K562 (cell line): ENCODE data around the gene SIDT1. TPM values are rescaled to one million over a fixed set of nuclear protein-coding genes. Genes with fewer than 3 reads are reported as not detected.
A peak's percentile ranks its signal among the peaks of the same experiment; 100 is the strongest.

ENCODE experiments used
- ATAC-seq: fragments of 200-7000 bp; cut with Tn5 transposase; 3 replicates; pipeline ENCODE4 v1.9.1; 2020; ENCODE audit warnings: moderate library complexity
- BruUV-seq: library from RNA; stranded (reverse); fragments of 400-500 nt; replicated peaks from 2 replicates; lab custom pipeline; 2021; lab: Mats Ljungman, UMichigan
- CTCF ChIA-PET: fragments of 300-600 bp; formaldehyde crosslinking; extraction: SDS; loops from one replicate; lab custom pipeline; 2021; ENCODE audit warnings: low intra/inter-chr PET ratio; lab: Yijun Ruan, JAX
- POLR2A ChIA-PET: fragments of 300-600, 350-650 bp; sonication (Branson Sonifier 250); formaldehyde crosslinking; extraction: SDS; loops from one replicate; lab custom pipeline; 2021; ENCODE audit warnings: antibody characterized with exemption, inconsistent platforms; lab: Yijun Ruan, JAX
- DNase-seq, 4 experiments: peaks; one replicate each; pipeline versions ENCODE4 v3.0.0 to v3.0.0-alpha.2; 2011 to 2018; ENCODE audit warnings: low spot score in 3 of 4, mixed read lengths in 3 of 4; ENCODE audit errors: extremely low read depth in 1 of 4
- FAIRE-seq: peaks from 2 replicates; lab custom pipeline; 2011; peaks lifted over from hg19 to GRCh38; lab: Jason Lieb, UNC
- H2AFZ ChIP-seq: 2 replicates; pipeline ENCODE4 v1.6.0; 2011; ENCODE audit warnings: low read depth, low read length, control low read depth, inconsistent platforms
- H3K27ac ChIP-seq: fragments of 200-600 bp; 3 replicates; pipeline ENCODE4 v1.8.0; 2011; ENCODE audit warnings: low read depth, mild to moderate bottlenecking, control low read depth, inconsistent platforms, low read length, moderate library complexity, mixed read lengths; ENCODE audit errors: extremely low read depth
- H3K27me3 ChIP-seq, 2 experiments: fragments of 300-600 bp in 1 of 2; 2 replicates in 1 of 2; 3 replicates in 1 of 2; pipeline versions ENCODE4 v1.6.0 to v1.8.0; 2011; ENCODE audit warnings: inconsistent platforms in 2 of 2, low read length in 2 of 2, mild to moderate bottlenecking in 1 of 2, mixed read lengths in 1 of 2, moderate library complexity in 1 of 2; ENCODE audit not compliant: control insufficient read depth in 2 of 2, insufficient read depth in 2 of 2
- H3K36me3 ChIP-seq: fragments of 300-600 bp; 3 replicates; pipeline ENCODE4 v1.8.0; 2011; ENCODE audit warnings: mild to moderate bottlenecking, low read length, inconsistent platforms; ENCODE audit not compliant: control insufficient read depth, insufficient read depth
- H3K4me1 ChIP-seq, 2 experiments: fragments of 200-600 bp in 1 of 2; replicated peaks in 1 of 2; 2 replicates in 1 of 2; 3 replicates in 1 of 2; pipeline versions ENCODE4 v1.5.1 to v1.8.0; 2011; ENCODE audit warnings: inconsistent platforms in 2 of 2, low read length in 2 of 2, mild to moderate bottlenecking in 1 of 2, mixed read lengths in 1 of 2, moderate library complexity in 1 of 2; ENCODE audit not compliant: control insufficient read depth in 2 of 2, insufficient read depth in 2 of 2
- H3K4me2 ChIP-seq: 2 replicates; pipeline ENCODE4 v1.6.1; 2011; ENCODE audit warnings: low read length, control low read depth, inconsistent platforms, mixed read lengths; ENCODE audit not compliant: insufficient read depth
- H3K4me3 ChIP-seq: fragments of 200-600 bp; sonication (generic), shearing (Covaris generic); 2 replicates; pipeline ENCODE4 v1.5.1; 2016; ENCODE audit warnings: control low read depth, inconsistent platforms
- H3K79me2 ChIP-seq: fragments of 200-600 bp; 3 replicates; pipeline ENCODE4 v1.8.0; 2011; ENCODE audit warnings: low read length, inconsistent platforms; ENCODE audit not compliant: control insufficient read depth, insufficient read depth
- H3K9ac ChIP-seq, 2 experiments: 2 replicates each; pipeline versions ENCODE4 v1.6.0 to v1.6.1; 2011; ENCODE audit warnings: low read depth in 2 of 2, low read length in 2 of 2, control low read depth in 1 of 2, inconsistent platforms in 1 of 2, mild to moderate bottlenecking in 1 of 2, mixed read lengths in 1 of 2; ENCODE audit not compliant: insufficient read depth in 1 of 2
- H3K9me1 ChIP-seq: one replicate; pipeline ENCODE4 v1.6.0; 2011; ENCODE audit warnings: inconsistent platforms, mild to moderate bottlenecking, low read length, moderate library complexity; ENCODE audit not compliant: control insufficient read depth, insufficient read depth
- H3K9me3 ChIP-seq: replicated peaks from 2 replicates; pipeline ENCODE4 v1.5.1; 2011; ENCODE audit warnings: low read depth, low read length, inconsistent platforms; ENCODE audit not compliant: control insufficient read depth, insufficient read depth
- H4K20me1 ChIP-seq: replicated peaks from 2 replicates; pipeline ENCODE4 v1.6.1; 2011; ENCODE audit warnings: low read length, inconsistent platforms, mixed read lengths; ENCODE audit not compliant: control insufficient read depth, insufficient read depth
- DNMT1 ChIP-seq: fragments of 450-650 bp; IDR thresholded peaks from 2 replicates; pipeline ENCODE4 v1.6.1; 2016; ENCODE audit warnings: antibody characterized with exemption, mild to moderate bottlenecking
- KAT8 ChIP-seq: fragments of 450-650 bp; IDR thresholded peaks from 2 replicates; pipeline ENCODE4 v1.6.1; 2016; ENCODE audit warnings: low read depth, mild to moderate bottlenecking
- MYNN ChIP-seq, 2 experiments: sonication (generic); formaldehyde crosslinking in 1 of 2; IDR thresholded peaks; 2 replicates each; pipeline versions ENCODE4 v1.5.0 to v1.6.1; 2016 to 2020; ENCODE audit warnings: antibody characterized with exemption in 1 of 2, missing genetic modification reagents in 1 of 2
- NCOR1 ChIP-seq: fragments of 450-650 bp; IDR thresholded peaks from 2 replicates; pipeline ENCODE4 v1.6.1; 2016; ENCODE audit warnings: mild to moderate bottlenecking, moderate library complexity
- PHF21A ChIP-seq: fragments of 450-650 bp; IDR thresholded peaks from 2 replicates; pipeline ENCODE4 v1.6.1; 2017; ENCODE audit warnings: low read depth, borderline replicate concordance
- POLR3A ChIP-seq: IDR thresholded peaks from 2 replicates; pipeline ENCODE4 v1.6.1; 2011; ENCODE audit warnings: borderline replicate concordance, mild to moderate bottlenecking, moderate library complexity; ENCODE audit not compliant: insufficient read length, insufficient read depth; ENCODE audit errors: extremely low read depth
- RUNX1 ChIP-seq: sonication (generic); IDR thresholded peaks from 2 replicates; pipeline ENCODE4 v1.6.1; 2016; ENCODE audit warnings: antibody characterized with exemption, low read depth
- ZFX ChIP-seq: sonication (generic); formaldehyde crosslinking; IDR thresholded peaks from 2 replicates; pipeline ENCODE4 v1.8.0; 2022; ENCODE audit warnings: mild to moderate bottlenecking, missing genetic modification reagents, moderate library complexity
- in situ Hi-C: fragments of 300-500 bp; cut with MboI; formaldehyde crosslinking; loops from 4 replicates; pipeline ENCODE4 v1.15.0; 2018; ENCODE audit warnings: inconsistent platforms, mixed read lengths
- intact Hi-C: fragments of 100-400 bp; cut with micrococcal nuclease; formaldehyde crosslinking; loops from 2 replicates; pipeline ENCODE4 v1.14.2; 2022
- polyA plus RNA-seq, 8 experiments: library from polyadenylated mRNA; depleted of rRNA in 4 of 8; stranded (reverse) in 5 of 8; unstranded in 3 of 8; fragments of >200 nt; fragmentation: Nextera tagmentation in 2 of 8; fragmentation: Illumina TruSeq in 1 of 8; extraction: Ambion mirVana in 2 of 8; extraction: Trizol in 1 of 8; gene quantifications; 2 replicates each; pipeline versions ENCODE4 v1.2.1 to v1.2.3, GENCODE V29; 2011 to 2014; ENCODE audit warnings: inconsistent platforms in 1 of 8, missing spikeins in 1 of 8
- total RNA-seq, 7 experiments: library from RNA; depleted of rRNA in 6 of 7; stranded (reverse); fragments of >200 nt in 6 of 7; fragmentation: Illumina TruSeq in 2 of 7; extraction: Trizol in 2 of 7; gene quantifications; 2 replicates each; pipeline versions ENCODE4 v1.2.1 to v1.2.3, GENCODE V29; 2011 to 2021; ENCODE audit warnings: low replicate concordance in 1 of 7
- TF ChIP-seq, protein P1 (sequence below): sonication (generic); formaldehyde crosslinking; IDR thresholded peaks from 2 replicates; pipeline ENCODE4 v1.8.0; 2022; ENCODE audit warnings: mild to moderate bottlenecking, missing genetic modification reagents
- TF ChIP-seq, protein P2 (sequence below), 3 experiments: fragments of 200-800 bp in 1 of 3; sonication (Bioruptor generic) in 1 of 3; sonication (generic) in 1 of 3; formaldehyde crosslinking in 1 of 3; IDR thresholded peaks; 2 replicates each; pipeline versions ENCODE4 v1.6.1 to v1.8.0; 2016 to 2022; ENCODE audit warnings: mild to moderate bottlenecking in 2 of 3, missing compliant biosample characterization in 2 of 3, missing genetic modification characterization in 2 of 3, missing genetic modification reagents in 1 of 3
- TF ChIP-seq, protein P3 (sequence below): fragments of 200-800 bp; sonication (Bioruptor generic); IDR thresholded peaks from 2 replicates; pipeline ENCODE4 v1.6.1; 2016; ENCODE audit warnings: missing genetic modification characterization, missing compliant biosample characterization
- TF ChIP-seq, protein P4 (sequence below): fragments of 450-650 bp; formaldehyde crosslinking; IDR thresholded peaks from 2 replicates; pipeline ENCODE4 v1.4.0; 2022; ENCODE audit warnings: missing genetic modification characterization

Gene SIDT1
- total and polyA plus RNA-seq, 9 of the 15 experiments (the other 6 are each of a cell fraction or from before 2014, with no cell fraction given) = not detected

DNA sequence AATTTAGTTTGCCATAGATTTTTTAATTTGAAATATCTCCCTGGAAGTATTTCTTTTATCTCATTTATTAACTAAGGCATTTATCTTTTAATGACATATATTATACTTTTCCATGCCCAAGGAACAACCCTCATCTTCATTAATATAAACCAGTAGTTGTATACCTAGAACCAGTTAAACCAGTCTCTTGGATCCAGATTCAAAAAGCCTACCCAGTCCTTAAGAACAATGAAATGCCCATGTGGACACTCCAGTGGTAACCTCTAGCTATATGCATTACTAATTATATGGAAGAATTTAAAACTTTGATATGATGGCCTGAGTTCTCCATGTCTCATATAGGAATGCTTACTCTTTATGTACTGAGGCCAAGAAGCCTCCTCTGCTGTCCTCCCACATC lies 4.8 kb downstream of the SIDT1 start:
- H2AFZ ChIP-seq = 0 out of 2 replicates have a peak overlapping the region, but pooled peaks have one; percentile 31
- in situ Hi-C loops = no loop called here
- peaks cover 5 to 22% of the 10 kb centered on the region in 2 experiments; a peak in 4 of 5 replicates for H3K27me3 ChIP-seq
- no peaks in the 10 kb centered on the region for H3K9me3 ChIP-seq
- intact Hi-C loops = no loop called here
- ATAC-seq (no peak), DNase-seq (no peak), FAIRE-seq (no peak)
- peaks cover 0 to 9% of the 10 kb centered on the region in 2 experiments; a peak in 3 of 5 replicates for H3K4me1 ChIP-seq
- no peak overlapping the region for H3K4me2 ChIP-seq
- ChIA-PET CTCF (no interaction called here), POLR2A (no interaction called here)
- H3K36me3 ChIP-seq = no peaks in the 10 kb centered on the region
- H3K9me1 ChIP-seq = no peaks in the 10 kb centered on the region
- H3K4me3 ChIP-seq = no peak overlapping the region
- no peaks in the 10 kb centered on the region for H3K79me2 ChIP-seq
- no TSS peak for BruUV-seq
- H3K27ac ChIP-seq = no peak overlapping the region
- no peak overlapping the region for H3K9ac ChIP-seq
- no peaks in the 10 kb centered on the region for H4K20me1 ChIP-seq
- TF ChIP-seq DNMT1 = no peak
- no peak for TF ChIP-seq POLR3A
- TF ChIP-seq RUNX1 = no peak
- no peak for TF ChIP-seq MYNN (IDR thresholded peaks at IDR 0.05)
- no peak for TF ChIP-seq MYNN (CRISPR knock-in tag; IDR thresholded peaks at IDR 0.05)
- no peak for TF ChIP-seq NCOR1
- TF ChIP-seq KAT8 = no peak
- TF ChIP-seq, protein P1, sequence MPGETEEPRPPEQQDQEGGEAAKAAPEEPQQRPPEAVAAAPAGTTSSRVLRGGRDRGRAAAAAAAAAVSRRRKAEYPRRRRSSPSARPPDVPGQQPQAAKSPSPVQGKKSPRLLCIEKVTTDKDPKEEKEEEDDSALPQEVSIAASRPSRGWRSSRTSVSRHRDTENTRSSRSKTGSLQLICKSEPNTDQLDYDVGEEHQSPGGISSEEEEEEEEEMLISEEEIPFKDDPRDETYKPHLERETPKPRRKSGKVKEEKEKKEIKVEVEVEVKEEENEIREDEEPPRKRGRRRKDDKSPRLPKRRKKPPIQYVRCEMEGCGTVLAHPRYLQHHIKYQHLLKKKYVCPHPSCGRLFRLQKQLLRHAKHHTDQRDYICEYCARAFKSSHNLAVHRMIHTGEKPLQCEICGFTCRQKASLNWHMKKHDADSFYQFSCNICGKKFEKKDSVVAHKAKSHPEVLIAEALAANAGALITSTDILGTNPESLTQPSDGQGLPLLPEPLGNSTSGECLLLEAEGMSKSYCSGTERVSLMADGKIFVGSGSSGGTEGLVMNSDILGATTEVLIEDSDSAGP (CRISPR knock-in tag) = no peak
- TF ChIP-seq, protein P2, sequence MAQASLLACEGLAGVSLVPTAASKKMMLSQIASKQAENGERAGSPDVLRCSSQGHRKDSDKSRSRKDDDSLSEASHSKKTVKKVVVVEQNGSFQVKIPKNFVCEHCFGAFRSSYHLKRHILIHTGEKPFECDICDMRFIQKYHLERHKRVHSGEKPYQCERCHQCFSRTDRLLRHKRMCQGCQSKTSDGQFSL (CRISPR knock-in tag; IDR thresholded peaks at IDR 0.05) = no peak
- TF ChIP-seq, protein P2 (tag; IDR thresholded peaks at IDR 0.05) = no peak
- TF ChIP-seq, protein P3, sequence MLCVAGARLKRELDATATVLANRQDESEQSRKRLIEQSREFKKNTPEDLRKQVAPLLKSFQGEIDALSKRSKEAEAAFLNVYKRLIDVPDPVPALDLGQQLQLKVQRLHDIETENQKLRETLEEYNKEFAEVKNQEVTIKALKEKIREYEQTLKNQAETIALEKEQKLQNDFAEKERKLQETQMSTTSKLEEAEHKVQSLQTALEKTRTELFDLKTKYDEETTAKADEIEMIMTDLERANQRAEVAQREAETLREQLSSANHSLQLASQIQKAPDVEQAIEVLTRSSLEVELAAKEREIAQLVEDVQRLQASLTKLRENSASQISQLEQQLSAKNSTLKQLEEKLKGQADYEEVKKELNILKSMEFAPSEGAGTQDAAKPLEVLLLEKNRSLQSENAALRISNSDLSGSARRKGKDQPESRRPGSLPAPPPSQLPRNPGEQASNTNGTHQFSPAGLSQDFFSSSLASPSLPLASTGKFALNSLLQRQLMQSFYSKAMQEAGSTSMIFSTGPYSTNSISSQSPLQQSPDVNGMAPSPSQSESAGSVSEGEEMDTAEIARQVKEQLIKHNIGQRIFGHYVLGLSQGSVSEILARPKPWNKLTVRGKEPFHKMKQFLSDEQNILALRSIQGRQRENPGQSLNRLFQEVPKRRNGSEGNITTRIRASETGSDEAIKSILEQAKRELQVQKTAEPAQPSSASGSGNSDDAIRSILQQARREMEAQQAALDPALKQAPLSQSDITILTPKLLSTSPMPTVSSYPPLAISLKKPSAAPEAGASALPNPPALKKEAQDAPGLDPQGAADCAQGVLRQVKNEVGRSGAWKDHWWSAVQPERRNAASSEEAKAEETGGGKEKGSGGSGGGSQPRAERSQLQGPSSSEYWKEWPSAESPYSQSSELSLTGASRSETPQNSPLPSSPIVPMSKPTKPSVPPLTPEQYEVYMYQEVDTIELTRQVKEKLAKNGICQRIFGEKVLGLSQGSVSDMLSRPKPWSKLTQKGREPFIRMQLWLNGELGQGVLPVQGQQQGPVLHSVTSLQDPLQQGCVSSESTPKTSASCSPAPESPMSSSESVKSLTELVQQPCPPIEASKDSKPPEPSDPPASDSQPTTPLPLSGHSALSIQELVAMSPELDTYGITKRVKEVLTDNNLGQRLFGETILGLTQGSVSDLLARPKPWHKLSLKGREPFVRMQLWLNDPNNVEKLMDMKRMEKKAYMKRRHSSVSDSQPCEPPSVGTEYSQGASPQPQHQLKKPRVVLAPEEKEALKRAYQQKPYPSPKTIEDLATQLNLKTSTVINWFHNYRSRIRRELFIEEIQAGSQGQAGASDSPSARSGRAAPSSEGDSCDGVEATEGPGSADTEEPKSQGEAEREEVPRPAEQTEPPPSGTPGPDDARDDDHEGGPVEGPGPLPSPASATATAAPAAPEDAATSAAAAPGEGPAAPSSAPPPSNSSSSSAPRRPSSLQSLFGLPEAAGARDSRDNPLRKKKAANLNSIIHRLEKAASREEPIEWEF (CRISPR knock-in tag) = no peak
- TF ChIP-seq, protein P4, sequence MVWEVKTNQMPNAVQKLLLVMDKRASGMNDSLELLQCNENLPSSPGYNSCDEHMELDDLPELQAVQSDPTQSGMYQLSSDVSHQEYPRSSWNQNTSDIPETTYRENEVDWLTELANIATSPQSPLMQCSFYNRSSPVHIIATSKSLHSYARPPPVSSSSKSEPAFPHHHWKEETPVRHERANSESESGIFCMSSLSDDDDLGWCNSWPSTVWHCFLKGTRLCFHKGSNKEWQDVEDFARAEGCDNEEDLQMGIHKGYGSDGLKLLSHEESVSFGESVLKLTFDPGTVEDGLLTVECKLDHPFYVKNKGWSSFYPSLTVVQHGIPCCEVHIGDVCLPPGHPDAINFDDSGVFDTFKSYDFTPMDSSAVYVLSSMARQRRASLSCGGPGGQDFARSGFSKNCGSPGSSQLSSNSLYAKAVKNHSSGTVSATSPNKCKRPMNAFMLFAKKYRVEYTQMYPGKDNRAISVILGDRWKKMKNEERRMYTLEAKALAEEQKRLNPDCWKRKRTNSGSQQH (CRISPR knock-in tag) = no peak
- no peak for TF ChIP-seq ZFX (CRISPR knock-in tag)
- TF ChIP-seq PHF21A = no peak
